ENCODE data around the gene MLLT1.

- TF ChIP-seq CTCF (conservative IDR thresholded peaks at IDR 0.05; ENCODE audit: low read length): no peak
- no peak for TF ChIP-seq EZH2phosphoT487 (IDR thresholded peaks at IDR 0.05; ENCODE audit: borderline replicate concordance, low read depth, low read length)
These were observed 28.9 kb downstream of the MLLT1 start for GRCh38 chr19:6250909-6251308.

All from OCI-LY7 (cell line).